ENCODE measurements around the gene MPL.
"Not testable (repeated sequence)": the region's sequence is repeated elsewhere in the genome, so short reads cannot be mapped to it uniquely, and the experiment has no call there.

MPL gene

GRCh38 chr1:43386676-43387075 lies 49.1 kb downstream of the MPL start:
- H3K36me3 ChIP-seq (ENCODE audit: control insufficient read depth, insufficient read depth, low read length, severe bottlenecking), result peaks cover 53% of the 10 kb centered on the region
- H3K9ac ChIP-seq (ENCODE audit: low read length), result peak overlapping the region; percentile 77
- H3K4me1 ChIP-seq (ENCODE audit: control insufficient read depth, insufficient read depth, low read length), result peaks cover 48% of the 10 kb centered on the region
- no peaks in the 10 kb centered on the region for H3K9me3 ChIP-seq (ENCODE audit: control insufficient read depth, low read length)
- DNase-seq (ENCODE audit: low read depth), result no peak
- H3K27me3 ChIP-seq (replicated peaks; ENCODE audit: control insufficient read depth, insufficient read depth, low read length), result no peaks in the 10 kb centered on the region
- H3K4me3 ChIP-seq (ENCODE audit: low read length), result peak overlapping the region; percentile 6

- Histone ChIP-seq H3K36me3 (ENCODE audit: control insufficient read depth, insufficient read depth, low read length, severe bottlenecking) (peaks cover 45% of the 10 kb centered on the region), H3K4me1 (ENCODE audit: control insufficient read depth, insufficient read depth, low read length) (peaks cover 38% of the 10 kb centered on the region), H3K9me3 (ENCODE audit: control insufficient read depth, low read length) (no peaks in the 10 kb centered on the region), H3K9ac (ENCODE audit: low read length) (peak overlapping the region; percentile 95), H3K27me3 (replicated peaks; ENCODE audit: control insufficient read depth, insufficient read depth, low read length) (no peaks in the 10 kb centered on the region), H3K4me3 (ENCODE audit: low read length) (peak overlapping the region; percentile 96)
- DNase-seq (ENCODE audit: low read depth), result no peak
Observed at GRCh38 chr1:43387976-43388599, 50.5 kb downstream of the MPL start.

- H3K27me3 ChIP-seq (replicated peaks; ENCODE audit: control insufficient read depth, insufficient read depth, low read length), result no peaks in the 10 kb centered on the region
- H3K4me3 ChIP-seq (ENCODE audit: low read length), result peak overlapping the region; percentile 96
- no peaks in the 10 kb centered on the region for H3K9me3 ChIP-seq (ENCODE audit: control insufficient read depth, low read length)
- DNase-seq (ENCODE audit: low read depth), result no peak
- peaks cover 38% of the 10 kb centered on the region for H3K4me1 ChIP-seq (ENCODE audit: control insufficient read depth, insufficient read depth, low read length)
- peak overlapping the region; percentile 95 for H3K9ac ChIP-seq (ENCODE audit: low read length)
- peaks cover 40% of the 10 kb centered on the region for H3K36me3 ChIP-seq (ENCODE audit: control insufficient read depth, insufficient read depth, low read length, severe bottlenecking)
Observed at GRCh38 chr1:43388613-43389012, 51.0 kb downstream of the MPL start.

- no peaks in the 10 kb centered on the region for H3K27me3 ChIP-seq (replicated peaks; ENCODE audit: control insufficient read depth, insufficient read depth, low read length)
- DNase-seq (ENCODE audit: low read depth), result peak; percentile 98
- H3K4me1 ChIP-seq (ENCODE audit: control insufficient read depth, insufficient read depth, low read length), result peaks cover 38% of the 10 kb centered on the region
- H3K9ac ChIP-seq (ENCODE audit: low read length), result peak within 1 kb of the TSS; percentile 95
- H3K36me3 ChIP-seq (ENCODE audit: control insufficient read depth, insufficient read depth, low read length, severe bottlenecking), result peaks cover 30% of the 10 kb centered on the region
- peak within 1 kb of the TSS; percentile 96 for H3K4me3 ChIP-seq (ENCODE audit: low read length)
- no peaks in the 10 kb centered on the region for H3K9me3 ChIP-seq (ENCODE audit: control insufficient read depth, low read length)
Observed at GRCh38 chr1:43389326-43390313, 52.0 kb downstream of the MPL start, which contains the start of the genes MED8 and SZT2. MED8 (minus strand) TSS chr1:43389800; CDS start chr1:43389764, 36 bp downstream. SZT2 (plus strand) TSS chr1:43389899; CDS start chr1:43389969, 70 bp downstream.

GRCh38 chr1:43392702-43393101 lies 55.1 kb downstream of the MPL start:
- no peak for DNase-seq (ENCODE audit: low read depth)
- Histone ChIP-seq H3K27me3 (replicated peaks; ENCODE audit: control insufficient read depth, insufficient read depth, low read length) (no peaks in the 10 kb centered on the region), H3K9me3 (ENCODE audit: control insufficient read depth, low read length) (no peaks in the 10 kb centered on the region), H3K36me3 (ENCODE audit: control insufficient read depth, insufficient read depth, low read length, severe bottlenecking) (peaks cover 17% of the 10 kb centered on the region), H3K9ac (ENCODE audit: low read length) (no peak overlapping the region), H3K4me1 (ENCODE audit: control insufficient read depth, insufficient read depth, low read length) (peaks cover 26% of the 10 kb centered on the region), H3K4me3 (ENCODE audit: low read length) (no peak overlapping the region)

GRCh38 chr1:43395523-43395922 lies 57.9 kb downstream of the MPL start:
- peaks cover 17% of the 10 kb centered on the region for H3K36me3 ChIP-seq (ENCODE audit: control insufficient read depth, insufficient read depth, low read length, severe bottlenecking)
- no peaks in the 10 kb centered on the region for H3K27me3 ChIP-seq (replicated peaks; ENCODE audit: control insufficient read depth, insufficient read depth, low read length)
- no peak overlapping the region for H3K4me3 ChIP-seq (ENCODE audit: low read length)

GRCh38 chr1:43396059-43396458 lies 58.4 kb downstream of the MPL start:
- Histone ChIP-seq H3K4me3 (ENCODE audit: low read length) (no peak overlapping the region), H3K9me3 (ENCODE audit: control insufficient read depth, low read length) (no peaks in the 10 kb centered on the region), H3K36me3 (ENCODE audit: control insufficient read depth, insufficient read depth, low read length, severe bottlenecking) (peaks cover 17% of the 10 kb centered on the region), H3K27me3 (replicated peaks; ENCODE audit: control insufficient read depth, insufficient read depth, low read length) (no peaks in the 10 kb centered on the region), H3K4me1 (ENCODE audit: control insufficient read depth, insufficient read depth, low read length) (peaks cover 4% of the 10 kb centered on the region), H3K9ac (ENCODE audit: low read length) (no peak overlapping the region)
- no peak for DNase-seq (ENCODE audit: low read depth)

More at GRCh38 chr1:43395523-43395922, 57.9 kb downstream of the MPL start:
- no peaks in the 10 kb centered on the region for H3K9me3 ChIP-seq (ENCODE audit: control insufficient read depth, low read length)
- DNase-seq (ENCODE audit: low read depth), result no peak
- H3K9ac ChIP-seq (ENCODE audit: low read length), result no peak overlapping the region
- H3K4me1 ChIP-seq (ENCODE audit: control insufficient read depth, insufficient read depth, low read length), result peaks cover 10% of the 10 kb centered on the region

GRCh38 chr1:43398227-43398626 lies 60.6 kb downstream of the MPL start:
- Histone ChIP-seq H3K36me3 (ENCODE audit: control insufficient read depth, insufficient read depth, low read length, severe bottlenecking) (peaks cover 26% of the 10 kb centered on the region), H3K4me1 (ENCODE audit: control insufficient read depth, insufficient read depth, low read length) (no peaks in the 10 kb centered on the region), H3K9me3 (ENCODE audit: control insufficient read depth, low read length) (no peaks in the 10 kb centered on the region), H3K4me3 (ENCODE audit: low read length) (no peak overlapping the region), H3K9ac (ENCODE audit: low read length) (no peak overlapping the region), H3K27me3 (replicated peaks; ENCODE audit: control insufficient read depth, insufficient read depth, low read length) (no peaks in the 10 kb centered on the region)
- no peak for DNase-seq (ENCODE audit: low read depth)

- not testable (repeated sequence) for H3K9ac ChIP-seq (ENCODE audit: low read length); H3K4me1 ChIP-seq (ENCODE audit: control insufficient read depth, insufficient read depth, low read length); H3K27me3 ChIP-seq (replicated peaks; ENCODE audit: control insufficient read depth, insufficient read depth, low read length); DNase-seq (ENCODE audit: low read depth); H3K9me3 ChIP-seq (ENCODE audit: control insufficient read depth, low read length); H3K4me3 ChIP-seq (ENCODE audit: low read length)
- H3K36me3 ChIP-seq (ENCODE audit: control insufficient read depth, insufficient read depth, low read length, severe bottlenecking), result peaks cover 44% of the 10 kb centered on the region
Observed at GRCh38 chr1:43400441-43400840, 62.8 kb downstream of the MPL start.

- Histone ChIP-seq H3K4me1 (ENCODE audit: control insufficient read depth, insufficient read depth, low read length) (peaks cover 6% of the 10 kb centered on the region), H3K9ac (ENCODE audit: low read length) (no peak overlapping the region), H3K9me3 (ENCODE audit: control insufficient read depth, low read length) (no peaks in the 10 kb centered on the region), H3K4me3 (ENCODE audit: low read length) (no peak overlapping the region), H3K27me3 (replicated peaks; ENCODE audit: control insufficient read depth, insufficient read depth, low read length) (no peaks in the 10 kb centered on the region), H3K36me3 (ENCODE audit: control insufficient read depth, insufficient read depth, low read length, severe bottlenecking) (peaks cover 45% of the 10 kb centered on the region)
- DNase-seq (ENCODE audit: low read depth), result no peak
Observed at GRCh38 chr1:43402089-43402865, 64.7 kb downstream of the MPL start.

Measured in adipocyte (in vitro differentiated cells).